Tibial nerve (tissue), 4 donors: ENCODE measurements around the gene OPRPN.

Experiments used
- CTCF ChIP-seq, 5 experiments: fragments of 200-600 bp in 3 of 5; fragments of 450-650 bp in 2 of 5; sonication (generic) in 3 of 5; IDR thresholded peaks; one replicate each; pipeline ENCODE4 v1.5.1; 2016 to 2019; ENCODE audit warnings: antibody characterized with exemption in 5 of 5, mild to moderate bottlenecking in 3 of 5, moderate library complexity in 2 of 5
- EP300 ChIP-seq, 2 donors: sonication (generic); formaldehyde crosslinking; IDR thresholded peaks; one replicate each; pipeline ENCODE4 v1.6.1; 2017; ENCODE audit warnings: antibody characterized with exemption in 2 of 2, mild to moderate bottlenecking in 1 of 2
- POLR2A ChIP-seq, 2 donors: fragments of 450-650 bp; IDR thresholded peaks; one replicate each; pipeline ENCODE4 v1.6.1; 2017; ENCODE audit warnings: antibody characterized with exemption in 2 of 2, mild to moderate bottlenecking in 2 of 2, moderate library complexity in 2 of 2

- no peak for TF ChIP-seq EP300 (IDR thresholded peaks at IDR 0.05)
- no peak for TF ChIP-seq CTCF (IDR thresholded peaks at IDR 0.05)
- no peak for TF ChIP-seq POLR2A (IDR thresholded peaks at IDR 0.05)
Measured at GRCh38 chr4:70437197-70437596, 39.5 kb downstream of the OPRPN start.
